WI38 (cell line): ENCODE data around the gene AP2M1.

Experiments
- H3K4me3 ChIP-seq: 2 replicates; pipeline ENCODE4 v1.5.1; 2011; ENCODE audit warnings: low read depth, mild to moderate bottlenecking, control low read depth, low read length
- TF ChIP-seq, protein P1 (sequence below): IDR thresholded peaks from 2 replicates; pipeline ENCODE4 v1.5.1; 2012; ENCODE audit warnings: low read depth, mild to moderate bottlenecking, control low read depth, low read length

AP2M1 gene

DNA sequence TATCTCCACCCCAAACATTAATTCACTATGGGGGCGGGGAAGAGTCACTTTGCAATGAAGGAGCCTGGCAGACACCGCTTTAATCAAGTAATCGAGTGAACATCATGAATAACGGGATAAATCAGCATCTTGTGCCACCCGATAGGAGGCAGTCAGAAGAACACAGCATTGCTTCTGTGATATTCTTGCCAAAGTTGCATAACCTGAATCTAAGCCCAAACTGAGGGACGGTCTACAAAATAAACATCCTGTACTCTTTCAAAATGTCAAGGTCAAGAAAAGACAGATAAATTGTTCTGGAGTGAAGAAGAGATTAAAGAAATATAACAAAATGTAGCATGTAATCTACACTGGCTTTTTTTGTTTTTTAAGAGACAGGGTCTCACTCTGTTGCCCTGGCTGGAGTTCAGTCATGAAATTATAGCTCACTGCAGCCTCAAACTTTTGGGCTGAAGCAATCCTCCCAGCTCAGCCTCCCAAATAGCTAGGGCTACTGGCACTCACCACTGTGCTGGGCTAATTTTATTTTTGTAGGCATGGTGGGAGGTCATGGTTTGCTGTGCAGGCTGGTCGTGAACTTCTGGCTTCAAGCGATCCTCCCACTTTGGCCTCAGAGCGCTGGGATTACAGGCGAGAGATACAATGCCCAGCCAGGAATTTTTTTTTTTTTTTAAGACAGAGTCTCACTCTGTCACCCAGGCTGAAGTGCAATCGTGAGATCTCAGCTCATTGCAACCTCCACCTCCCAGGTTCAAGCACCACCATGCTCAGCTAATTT lies 34.7 kb downstream of the AP2M1 start:
- TF ChIP-seq, protein P1, sequence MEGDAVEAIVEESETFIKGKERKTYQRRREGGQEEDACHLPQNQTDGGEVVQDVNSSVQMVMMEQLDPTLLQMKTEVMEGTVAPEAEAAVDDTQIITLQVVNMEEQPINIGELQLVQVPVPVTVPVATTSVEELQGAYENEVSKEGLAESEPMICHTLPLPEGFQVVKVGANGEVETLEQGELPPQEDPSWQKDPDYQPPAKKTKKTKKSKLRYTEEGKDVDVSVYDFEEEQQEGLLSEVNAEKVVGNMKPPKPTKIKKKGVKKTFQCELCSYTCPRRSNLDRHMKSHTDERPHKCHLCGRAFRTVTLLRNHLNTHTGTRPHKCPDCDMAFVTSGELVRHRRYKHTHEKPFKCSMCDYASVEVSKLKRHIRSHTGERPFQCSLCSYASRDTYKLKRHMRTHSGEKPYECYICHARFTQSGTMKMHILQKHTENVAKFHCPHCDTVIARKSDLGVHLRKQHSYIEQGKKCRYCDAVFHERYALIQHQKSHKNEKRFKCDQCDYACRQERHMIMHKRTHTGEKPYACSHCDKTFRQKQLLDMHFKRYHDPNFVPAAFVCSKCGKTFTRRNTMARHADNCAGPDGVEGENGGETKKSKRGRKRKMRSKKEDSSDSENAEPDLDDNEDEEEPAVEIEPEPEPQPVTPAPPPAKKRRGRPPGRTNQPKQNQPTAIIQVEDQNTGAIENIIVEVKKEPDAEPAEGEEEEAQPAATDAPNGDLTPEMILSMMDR, result no peak
- no peak overlapping the region for H3K4me3 ChIP-seq

DNA sequence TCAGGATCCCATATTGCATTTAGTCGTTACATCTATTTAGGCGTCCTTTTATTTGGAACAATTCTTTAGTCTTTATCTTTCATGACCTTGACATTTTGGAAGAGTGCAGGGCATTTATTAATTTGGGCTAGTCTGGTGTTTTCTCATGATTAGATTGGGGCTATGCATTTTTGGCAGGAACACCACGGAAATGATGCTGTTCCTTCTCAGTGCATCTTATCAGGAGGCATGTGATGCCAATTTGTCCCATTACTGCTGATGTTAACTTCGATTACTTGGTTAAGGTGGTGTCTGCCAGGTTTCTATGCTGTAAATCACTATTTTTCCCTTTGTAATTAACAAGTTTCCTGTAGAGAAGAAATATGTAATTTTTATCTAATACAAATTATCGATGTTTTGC lies 36.6 kb downstream of the AP2M1 start:
- H3K4me3 ChIP-seq, result no peak overlapping the region
- TF ChIP-seq, protein P1, result no peak

DNA sequence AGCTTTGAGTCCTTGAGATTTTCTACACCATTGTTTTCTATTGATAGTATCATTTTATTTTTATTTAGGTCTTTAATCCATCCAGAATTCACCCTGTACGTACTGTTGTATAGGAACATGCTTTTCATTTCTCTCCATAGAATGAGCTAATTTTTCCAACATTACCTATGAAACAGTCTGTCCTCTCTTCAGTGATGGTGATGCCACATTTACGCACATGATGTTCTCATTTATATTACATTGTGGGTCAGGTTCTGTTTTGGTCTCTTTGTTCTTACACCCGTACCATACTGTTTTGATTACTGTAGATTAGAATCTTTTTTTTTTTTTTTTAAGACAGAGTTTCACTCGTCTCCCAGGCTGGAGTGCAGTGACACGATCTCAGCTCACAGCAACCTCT lies 37.1 kb downstream of the AP2M1 start:
- TF ChIP-seq, protein P1, result no peak
- no peak overlapping the region for H3K4me3 ChIP-seq

DNA sequence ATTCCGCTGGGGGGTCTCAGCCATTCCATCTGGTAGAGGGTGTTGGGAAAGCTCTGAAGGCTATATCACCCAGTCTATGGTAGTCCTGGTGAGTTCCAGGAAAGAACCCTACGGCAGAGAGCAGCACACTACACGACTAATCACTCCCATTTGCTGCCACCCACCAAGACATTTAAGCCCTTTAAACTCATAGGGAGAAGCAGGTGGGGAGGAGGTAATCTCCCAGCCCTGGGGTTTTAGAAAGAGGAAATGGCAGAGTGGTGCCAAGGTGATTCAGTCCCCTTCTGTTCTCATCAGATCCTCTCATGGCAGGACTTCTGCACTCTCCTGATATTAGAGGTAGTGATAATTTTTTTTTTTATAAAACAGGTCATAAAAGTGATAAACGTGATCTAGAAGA lies 44.2 kb downstream of the AP2M1 start:
- H3K4me3 ChIP-seq, result no peak overlapping the region
- TF ChIP-seq, protein P1, result no peak

DNA sequence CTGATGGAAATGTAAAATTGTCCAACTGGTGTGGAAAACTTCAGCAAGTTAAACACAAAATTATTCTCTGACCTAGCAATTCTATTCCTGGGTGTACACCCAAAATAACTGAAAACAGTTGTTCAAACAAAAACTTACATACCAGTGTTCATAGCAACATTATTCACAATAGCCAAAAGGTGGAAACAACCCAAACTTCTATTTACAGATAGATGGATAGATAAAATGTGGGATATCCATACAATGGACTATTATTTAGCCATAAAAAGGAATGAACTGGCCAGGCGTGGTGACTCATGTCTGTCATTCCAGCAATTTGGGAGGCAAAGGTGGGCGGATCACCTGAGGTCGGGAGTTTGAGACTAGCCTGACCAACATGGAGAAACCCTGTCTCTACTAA lies 47.9 kb downstream of the AP2M1 start:
- no peak overlapping the region for H3K4me3 ChIP-seq
- TF ChIP-seq, protein P1, result no peak

DNA sequence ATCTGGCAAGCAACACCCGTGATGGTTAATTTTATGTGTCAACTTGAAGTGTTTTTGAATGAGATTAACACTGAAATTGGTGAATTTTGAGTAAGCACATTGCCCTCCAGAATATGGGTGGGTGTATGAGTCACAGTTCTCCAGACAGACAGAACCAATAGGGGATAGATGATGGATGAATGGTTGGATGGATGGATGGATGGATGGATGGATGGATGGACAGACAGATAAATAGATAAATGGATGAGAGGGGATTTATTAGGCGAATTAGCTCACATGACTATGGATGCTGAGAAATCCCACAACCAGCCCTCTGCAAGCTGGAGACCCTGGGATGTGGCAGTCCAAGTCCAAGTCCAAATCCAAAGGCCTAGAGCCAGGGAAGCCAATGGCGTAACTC lies 49.3 kb downstream of the AP2M1 start:
- TF ChIP-seq, protein P1, result no peak
- no peak overlapping the region for H3K4me3 ChIP-seq

DNA sequence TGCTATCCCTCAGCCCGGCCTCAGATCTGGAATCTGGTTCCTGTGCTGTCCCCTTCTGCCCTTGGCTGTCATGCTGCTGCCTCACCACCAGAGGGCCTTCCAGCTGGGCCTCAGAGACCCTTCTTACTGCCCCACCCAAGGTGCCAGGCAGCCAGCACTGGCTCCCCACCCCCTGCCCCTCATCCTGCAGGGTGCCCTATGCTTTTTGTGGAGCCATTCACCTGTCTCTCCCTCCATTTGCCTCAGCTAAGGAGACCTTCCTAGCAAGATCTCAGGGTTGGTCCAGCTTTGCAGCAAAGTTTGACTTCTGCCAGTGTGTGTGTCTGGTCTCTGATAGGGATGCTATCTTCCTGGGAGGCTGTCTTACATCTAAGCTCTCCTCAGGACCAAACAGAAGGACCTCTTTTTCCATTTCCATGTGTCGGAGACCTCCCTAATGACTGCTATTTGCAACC lies 52.9 kb downstream of the AP2M1 start:
- TF ChIP-seq, protein P1, result peak; percentile 83
- no peak overlapping the region for H3K4me3 ChIP-seq
